M059J (cell line): ENCODE data around the gene LRRC3C. TPM values are rescaled to one million over a fixed set of nuclear protein-coding genes. Genes with fewer than 3 reads are reported as not detected.
"Not testable (repeated sequence)": the region's sequence is repeated elsewhere in the genome, so short reads cannot be mapped to it uniquely, and the experiment has no call there.

Experiments
- DNase-seq: peaks from one replicate; pipeline ENCODE4 v3.0.0-alpha.2; 2012; ENCODE audit warnings: low read depth
- total RNA-seq: library from RNA; depleted of rRNA; stranded (reverse); fragments of >200 nt; shearing (Covaris generic); gene quantifications from 2 replicates; pipeline ENCODE4 v1.2.3, GENCODE V29; 2014

The LRRC3C gene
- total RNA-seq, 1 experiment from 2014 or later, result not detected

- DNase-seq, result no peak
Observed at GRCh38 chr17:39946551-39947330, 19.2 kb downstream of the LRRC3C start.

GRCh38 chr17:39948489-39948828, 20.9 kb downstream of the LRRC3C start:
- DNase-seq, result not testable (repeated sequence)

- DNase-seq, result no peak
Observed at GRCh38 chr17:39949028-39949427, 21.5 kb downstream of the LRRC3C start.

GRCh38 chr17:39950871-39951348, 23.4 kb downstream of the LRRC3C start:
- no peak for DNase-seq

GRCh38 chr17:39951924-39952679, 24.6 kb downstream of the LRRC3C start:
- no peak for DNase-seq

- peak; percentile 88 for DNase-seq
Observed at GRCh38 chr17:39952680-39953470, 25.3 kb downstream of the LRRC3C start.

GRCh38 chr17:39953471-39953888, 25.9 kb downstream of the LRRC3C start:
- no peak for DNase-seq

- DNase-seq, result peak; percentile 13
Observed at GRCh38 chr17:39954876-39955275, 27.3 kb downstream of the LRRC3C start.

GRCh38 chr17:39955726-39956225, 28.2 kb downstream of the LRRC3C start:
- no peak for DNase-seq

- no peak for DNase-seq
Observed at GRCh38 chr17:39960524-39961041, 33.1 kb downstream of the LRRC3C start.

GRCh38 chr17:39962642-39963220, 35.2 kb downstream of the LRRC3C start, which contains the start of gene GSDMA:
Gene GSDMA, plus strand, starts transcription at chr17:39963004. Its CDS starts 2,684 bp downstream, at chr17:39965688.
- DNase-seq, result no peak

GRCh38 chr17:39963829-39964228, 36.3 kb downstream of the LRRC3C start:
- peak; percentile 40 for DNase-seq

GRCh38 chr17:39965017-39965699, 37.6 kb downstream of the LRRC3C start:
- DNase-seq, result no peak

GRCh38 chr17:39966771-39967170, 39.2 kb downstream of the LRRC3C start:
- DNase-seq, result no peak

GRCh38 chr17:39968761-39969160, 41.2 kb downstream of the LRRC3C start:
- no peak for DNase-seq

- no peak for DNase-seq
Observed at GRCh38 chr17:39969375-39969774, 41.8 kb downstream of the LRRC3C start.

- DNase-seq, result no peak
Observed at GRCh38 chr17:39970157-39970692, 42.7 kb downstream of the LRRC3C start.

- DNase-seq, result no peak
Observed at GRCh38 chr17:39971076-39971603, 43.6 kb downstream of the LRRC3C start.

- DNase-seq, result no peak
Observed at GRCh38 chr17:39972271-39972670, 44.7 kb downstream of the LRRC3C start.

GRCh38 chr17:39973496-39973895, 46.0 kb downstream of the LRRC3C start:
- no peak for DNase-seq
